Peyer's patch (tissue), 4 donors: Measurements from ENCODE around the gene WDR86.

Experiments used
- POLR2A ChIP-seq, 2 donors: fragments of 450-650 bp; IDR thresholded peaks; one replicate each; pipeline ENCODE4 v1.5.1; 2017; ENCODE audit warnings: antibody characterized with exemption in 2 of 2, mild to moderate bottlenecking in 2 of 2, moderate library complexity in 2 of 2
- TF ChIP-seq, protein P1 (sequence below), 6 experiments: fragments of 450-650 bp in 4 of 6; fragments of 200-600 bp in 2 of 6; sonication (generic) in 1 of 6; IDR thresholded peaks; one replicate each; pipeline ENCODE4 v1.5.1; 2017 to 2019; ENCODE audit warnings: antibody characterized with exemption in 6 of 6, mild to moderate bottlenecking in 3 of 6, moderate library complexity in 1 of 6

- TF ChIP-seq, protein P1, sequence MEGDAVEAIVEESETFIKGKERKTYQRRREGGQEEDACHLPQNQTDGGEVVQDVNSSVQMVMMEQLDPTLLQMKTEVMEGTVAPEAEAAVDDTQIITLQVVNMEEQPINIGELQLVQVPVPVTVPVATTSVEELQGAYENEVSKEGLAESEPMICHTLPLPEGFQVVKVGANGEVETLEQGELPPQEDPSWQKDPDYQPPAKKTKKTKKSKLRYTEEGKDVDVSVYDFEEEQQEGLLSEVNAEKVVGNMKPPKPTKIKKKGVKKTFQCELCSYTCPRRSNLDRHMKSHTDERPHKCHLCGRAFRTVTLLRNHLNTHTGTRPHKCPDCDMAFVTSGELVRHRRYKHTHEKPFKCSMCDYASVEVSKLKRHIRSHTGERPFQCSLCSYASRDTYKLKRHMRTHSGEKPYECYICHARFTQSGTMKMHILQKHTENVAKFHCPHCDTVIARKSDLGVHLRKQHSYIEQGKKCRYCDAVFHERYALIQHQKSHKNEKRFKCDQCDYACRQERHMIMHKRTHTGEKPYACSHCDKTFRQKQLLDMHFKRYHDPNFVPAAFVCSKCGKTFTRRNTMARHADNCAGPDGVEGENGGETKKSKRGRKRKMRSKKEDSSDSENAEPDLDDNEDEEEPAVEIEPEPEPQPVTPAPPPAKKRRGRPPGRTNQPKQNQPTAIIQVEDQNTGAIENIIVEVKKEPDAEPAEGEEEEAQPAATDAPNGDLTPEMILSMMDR (IDR thresholded peaks at IDR 0.05) = no peak
- no peak for TF ChIP-seq POLR2A (IDR thresholded peaks at IDR 0.05)
These were observed 7.6 kb downstream of the WDR86 start for GRCh38 chr7:151402029-151402835.
